ENCODE results near the gene REXO5. TPM values are rescaled to one million over a fixed set of nuclear protein-coding genes. Genes with fewer than 3 reads are reported as not detected.
"Not testable (repeated sequence)": the region's sequence is repeated elsewhere in the genome, so short reads cannot be mapped to it uniquely, and the experiment has no call there.

Gene REXO5
- total RNA-seq: 2.2 and 2.4 TPM in 2 replicates

- peak; percentile 86 to 96 for DNase-seq (ENCODE audit: low read depth in 2 of 2)
Measured at GRCh38 chr16:20806168-20807050, at the start of gene REXO5, which contains the start of gene ERI2. Gene REXO5 (plus strand): TSS chr16:20806527. CDS start chr16:20806954, 427 bp downstream. Gene ERI2 (minus strand): TSS chr16:20806472. CDS start chr16:20806430, 42 bp downstream.

GRCh38 chr16:20760346-20760745, 46.0 kb upstream of the REXO5 start:
- no peak for DNase-seq (ENCODE audit: low read depth in 2 of 2)

- no peak for DNase-seq (ENCODE audit: low read depth in 2 of 2)
Measured at GRCh38 chr16:20761175-20761574, 45.2 kb upstream of the REXO5 start.

- no peak for DNase-seq (ENCODE audit: low read depth in 2 of 2)
Measured at GRCh38 chr16:20762404-20763123, 43.8 kb upstream of the REXO5 start.

GRCh38 chr16:20763461-20764232, 42.7 kb upstream of the REXO5 start, which contains the start of gene ACSM3:
Gene ACSM3 (plus strand): TSS chr16:20764014. CDS start chr16:20770035, 6,021 bp downstream.
- DNase-seq (ENCODE audit: low read depth in 2 of 2): peak in 1 of 2 donors; percentile 39

- DNase-seq (ENCODE audit: low read depth in 2 of 2): not testable (repeated sequence)
Measured at GRCh38 chr16:20764448-20764847, 41.9 kb upstream of the REXO5 start.

GRCh38 chr16:20765732-20766131, 40.6 kb upstream of the REXO5 start:
- no peak for DNase-seq (ENCODE audit: low read depth in 2 of 2)

- no peak for DNase-seq (ENCODE audit: low read depth in 2 of 2)
Measured at GRCh38 chr16:20766294-20766693, 40.0 kb upstream of the REXO5 start.

GRCh38 chr16:20767577-20767976, 38.8 kb upstream of the REXO5 start:
- DNase-seq (ENCODE audit: low read depth in 2 of 2): no peak

- no peak for DNase-seq (ENCODE audit: low read depth in 2 of 2)
Measured at GRCh38 chr16:20768121-20768520, 38.2 kb upstream of the REXO5 start.

- no peak for DNase-seq (ENCODE audit: low read depth in 2 of 2)
Measured at GRCh38 chr16:20768818-20769217, 37.5 kb upstream of the REXO5 start.

- DNase-seq (ENCODE audit: low read depth in 2 of 2): no peak
Measured at GRCh38 chr16:20773679-20774078, 32.6 kb upstream of the REXO5 start.

- DNase-seq (ENCODE audit: low read depth in 2 of 2): peak; percentile 72 to 80
Measured at GRCh38 chr16:20774703-20775362, 31.5 kb upstream of the REXO5 start.

- no peak for DNase-seq (ENCODE audit: low read depth in 2 of 2)
Measured at GRCh38 chr16:20781697-20782096, 24.6 kb upstream of the REXO5 start.

GRCh38 chr16:20782470-20782869, 23.9 kb upstream of the REXO5 start:
- no peak for DNase-seq (ENCODE audit: low read depth in 2 of 2)

- no peak for DNase-seq (ENCODE audit: low read depth in 2 of 2)
Measured at GRCh38 chr16:20784204-20784603, 22.1 kb upstream of the REXO5 start.

- DNase-seq (ENCODE audit: low read depth in 2 of 2): no peak
Measured at GRCh38 chr16:20789130-20789529, 17.2 kb upstream of the REXO5 start.

GRCh38 chr16:20791923-20792612, 14.3 kb upstream of the REXO5 start:
- DNase-seq (ENCODE audit: low read depth in 2 of 2): no peak

GRCh38 chr16:20798364-20798763, 8.0 kb upstream of the REXO5 start:
- DNase-seq (ENCODE audit: low read depth in 2 of 2): peak in 1 of 2 donors; percentile 12

GRCh38 chr16:20799599-20799998, 6.7 kb upstream of the REXO5 start:
- peak; percentile 46 to 56 for DNase-seq (ENCODE audit: low read depth in 2 of 2)

All from lung microvascular endothelial cell (primary cell).